Amygdala (tissue), 56 donors: ENCODE measurements around the gene CACNB3.

Experiments used
- DNase-seq, 56 donors: peaks; one replicate each; lab custom pipeline; 2025; lab: John Stamatoyannopoulos, UW

Gene CACNB3

DNA sequence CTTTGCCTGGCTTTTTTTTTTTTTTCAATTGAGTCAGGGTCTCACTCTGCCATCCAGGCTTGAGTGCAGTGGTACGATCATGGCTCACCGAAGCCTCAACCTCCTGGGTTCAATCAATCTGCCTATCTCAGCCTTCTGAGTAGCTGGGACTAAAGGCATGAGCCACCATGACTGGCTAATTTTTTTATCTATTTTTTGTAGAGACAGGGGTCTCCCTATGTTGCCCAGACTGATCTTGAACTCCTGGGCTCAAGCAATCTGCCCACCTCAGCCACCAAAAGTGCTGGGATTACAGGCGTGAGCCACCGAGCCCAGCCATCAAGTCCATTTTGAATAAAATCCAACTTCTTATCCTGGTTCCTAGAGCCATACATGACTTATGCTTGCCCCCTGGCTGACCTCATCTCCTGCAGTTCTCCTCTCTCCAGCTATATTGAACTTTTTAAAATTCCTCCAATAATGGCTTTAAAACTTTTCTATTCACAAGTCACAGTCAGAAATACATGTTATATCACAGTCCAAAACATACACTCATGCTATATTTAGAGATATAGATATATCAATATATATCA lies 57.7 kb downstream of the CACNB3 start:
- DNase-seq: no peak
